ENCODE results near the gene UBE2N. TPM values are rescaled to one million over a fixed set of nuclear protein-coding genes. Genes with fewer than 3 reads are reported as not detected.

Gene UBE2N
- total RNA-seq, 1 experiment from 2014 or later, result 177 TPM

DNA sequence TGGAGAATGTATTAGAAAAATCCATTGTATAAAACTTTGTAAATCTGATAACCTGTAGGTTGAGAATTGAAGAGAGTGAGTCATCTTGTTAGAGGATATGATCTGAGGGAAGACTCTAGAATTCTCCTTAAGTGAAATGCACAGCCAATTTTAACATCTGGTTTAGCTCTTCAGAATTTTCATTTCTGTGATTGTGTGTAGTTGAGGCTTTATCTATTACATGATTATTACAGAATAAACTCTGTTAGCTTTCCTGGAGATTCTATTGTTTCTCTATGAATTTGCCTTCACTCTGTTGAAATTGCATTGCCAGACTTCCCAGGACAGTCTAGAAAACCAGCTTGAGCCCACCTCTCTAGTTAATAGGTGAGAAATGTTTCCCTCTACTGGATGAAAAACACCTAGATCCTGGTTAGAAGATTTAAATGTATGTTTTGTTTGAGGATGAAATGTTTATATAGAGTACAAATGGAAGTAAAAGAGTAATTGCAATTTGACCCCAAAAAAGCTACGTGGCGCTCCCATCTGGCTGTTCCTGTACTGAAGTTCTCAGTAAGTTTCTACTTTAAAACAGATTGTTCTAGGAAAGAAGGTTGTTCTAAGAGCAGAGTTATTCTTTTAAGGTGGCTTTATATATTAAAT is 61.1 kb downstream of the UBE2N start:
- BruUV-seq (replicated peaks), result no TSS peak
- H3K27me3 ChIP-seq (replicated peaks; ENCODE audit: insufficient read depth, low read depth, low read length, poor library complexity), result no peaks in the 10 kb centered on the region
- peak overlapping the region; percentile 89 for H3K4me3 ChIP-seq (ENCODE audit: low read depth, low read length, poor library complexity, severe bottlenecking)
- intact Hi-C loops (cut with micrococcal nuclease; ENCODE audit: unreplicated experiment), result no loop called here
- DNase-seq (ENCODE audit: low spot score), result peak; percentile 21
- peak overlapping the region; percentile 20 for H3K27ac ChIP-seq (ENCODE audit: low read depth, low read length, poor library complexity, severe bottlenecking)
- POLR2A ChIA-PET (ENCODE audit: low non-redundant PET), result no interaction called here
- H3K4me1 ChIP-seq (ENCODE audit: insufficient read depth, low read length, poor library complexity, severe bottlenecking), result peaks cover 32% of the 10 kb centered on the region
- H3K9me3 ChIP-seq (ENCODE audit: low read depth, low read length, poor library complexity, severe bottlenecking), result no peaks in the 10 kb centered on the region
- no peaks in the 10 kb centered on the region for H3K36me3 ChIP-seq (ENCODE audit: insufficient read depth, low read length, poor library complexity, severe bottlenecking)
- no peak for TF ChIP-seq EZH2 (IDR thresholded peaks at IDR 0.05; ENCODE audit: borderline replicate concordance, low read depth, low read length, poor library complexity, severe bottlenecking)
- TF ChIP-seq, protein P1, sequence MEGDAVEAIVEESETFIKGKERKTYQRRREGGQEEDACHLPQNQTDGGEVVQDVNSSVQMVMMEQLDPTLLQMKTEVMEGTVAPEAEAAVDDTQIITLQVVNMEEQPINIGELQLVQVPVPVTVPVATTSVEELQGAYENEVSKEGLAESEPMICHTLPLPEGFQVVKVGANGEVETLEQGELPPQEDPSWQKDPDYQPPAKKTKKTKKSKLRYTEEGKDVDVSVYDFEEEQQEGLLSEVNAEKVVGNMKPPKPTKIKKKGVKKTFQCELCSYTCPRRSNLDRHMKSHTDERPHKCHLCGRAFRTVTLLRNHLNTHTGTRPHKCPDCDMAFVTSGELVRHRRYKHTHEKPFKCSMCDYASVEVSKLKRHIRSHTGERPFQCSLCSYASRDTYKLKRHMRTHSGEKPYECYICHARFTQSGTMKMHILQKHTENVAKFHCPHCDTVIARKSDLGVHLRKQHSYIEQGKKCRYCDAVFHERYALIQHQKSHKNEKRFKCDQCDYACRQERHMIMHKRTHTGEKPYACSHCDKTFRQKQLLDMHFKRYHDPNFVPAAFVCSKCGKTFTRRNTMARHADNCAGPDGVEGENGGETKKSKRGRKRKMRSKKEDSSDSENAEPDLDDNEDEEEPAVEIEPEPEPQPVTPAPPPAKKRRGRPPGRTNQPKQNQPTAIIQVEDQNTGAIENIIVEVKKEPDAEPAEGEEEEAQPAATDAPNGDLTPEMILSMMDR (conservative IDR thresholded peaks at IDR 0.05; ENCODE audit: low read depth, low read length), result peak; percentile 45; the same call in 1 of the 2 replicates
- CTCF ChIA-PET, result interaction anchor here (0.6 kb wide), 1 partner anchor 55 kb away, joined by 6 read pairs; no protein-coding TSS in a partner anchor

GRCh38 chr12:93379981-93380361 is 61.8 kb downstream of the UBE2N start:
- TF ChIP-seq, protein P1 (conservative IDR thresholded peaks at IDR 0.05; ENCODE audit: low read depth, low read length), result no peak
- TF ChIP-seq EZH2 (IDR thresholded peaks at IDR 0.05; ENCODE audit: borderline replicate concordance, low read depth, low read length, poor library complexity, severe bottlenecking), result no peak
- DNase-seq (ENCODE audit: low spot score), result no peak
- Histone ChIP-seq H3K4me3 (ENCODE audit: low read depth, low read length, poor library complexity, severe bottlenecking) (peak overlapping the region; percentile 89), H3K9me3 (ENCODE audit: low read depth, low read length, poor library complexity, severe bottlenecking) (no peaks in the 10 kb centered on the region), H3K27me3 (replicated peaks; ENCODE audit: insufficient read depth, low read depth, low read length, poor library complexity) (no peaks in the 10 kb centered on the region), H3K27ac (ENCODE audit: low read depth, low read length, poor library complexity, severe bottlenecking) (peak overlapping the region; percentile 20), H3K4me1 (ENCODE audit: insufficient read depth, low read length, poor library complexity, severe bottlenecking) (peaks cover 32% of the 10 kb centered on the region), H3K36me3 (ENCODE audit: insufficient read depth, low read length, poor library complexity, severe bottlenecking) (no peaks in the 10 kb centered on the region)
- BruUV-seq (replicated peaks), result no TSS peak
- intact Hi-C loops (cut with micrococcal nuclease; ENCODE audit: unreplicated experiment), result loop anchor here (5.0 to 10.0 kb wide), 2 partner anchors 155 to 283 kb away; no protein-coding TSS in a partner anchor
- ChIA-PET CTCF (no interaction called here), POLR2A (ENCODE audit: low non-redundant PET) (no interaction called here)

- intact Hi-C loops (cut with micrococcal nuclease; ENCODE audit: unreplicated experiment), result loop anchor here (5.0 to 10.0 kb wide), 2 partner anchors 155 to 282 kb away; no protein-coding TSS in a partner anchor
- DNase-seq (ENCODE audit: low spot score), result peak; percentile 17
- CTCF ChIA-PET, result interaction anchor here (0.6 kb wide), 1 partner anchor 176 kb away, joined by 3 read pairs; no protein-coding TSS in a partner anchor
- Histone ChIP-seq H3K27me3 (replicated peaks; ENCODE audit: insufficient read depth, low read depth, low read length, poor library complexity) (no peaks in the 10 kb centered on the region), H3K36me3 (ENCODE audit: insufficient read depth, low read length, poor library complexity, severe bottlenecking) (no peaks in the 10 kb centered on the region), H3K4me1 (ENCODE audit: insufficient read depth, low read length, poor library complexity, severe bottlenecking) (peaks cover 32% of the 10 kb centered on the region), H3K27ac (ENCODE audit: low read depth, low read length, poor library complexity, severe bottlenecking) (peak overlapping the region; percentile 81), H3K4me3 (ENCODE audit: low read depth, low read length, poor library complexity, severe bottlenecking) (peak overlapping the region; percentile 89), H3K9me3 (ENCODE audit: low read depth, low read length, poor library complexity, severe bottlenecking) (no peaks in the 10 kb centered on the region)
- POLR2A ChIA-PET (ENCODE audit: low non-redundant PET), result no interaction called here
- no peak for TF ChIP-seq EZH2 (IDR thresholded peaks at IDR 0.05; ENCODE audit: borderline replicate concordance, low read depth, low read length, poor library complexity, severe bottlenecking)
- TF ChIP-seq, protein P1 (conservative IDR thresholded peaks at IDR 0.05; ENCODE audit: low read depth, low read length), result no peak
- TSS peak; percentile 59 for BruUV-seq (replicated peaks)
These were observed 62.3 kb downstream of the UBE2N start for GRCh38 chr12:93379326-93379980.

All from A673 (cell line).